GM19351 (cell line): ENCODE measurements around the gene GRM7.

Experiments
- ATAC-seq: cut with Tn5 transposase; IDR thresholded peaks from one replicate; pipeline ENCODE4 v1.9.1; 2021; ENCODE audit warnings: mild to moderate bottlenecking, moderate library complexity; ENCODE audit not compliant: unreplicated experiment

The GRM7 gene

DNA sequence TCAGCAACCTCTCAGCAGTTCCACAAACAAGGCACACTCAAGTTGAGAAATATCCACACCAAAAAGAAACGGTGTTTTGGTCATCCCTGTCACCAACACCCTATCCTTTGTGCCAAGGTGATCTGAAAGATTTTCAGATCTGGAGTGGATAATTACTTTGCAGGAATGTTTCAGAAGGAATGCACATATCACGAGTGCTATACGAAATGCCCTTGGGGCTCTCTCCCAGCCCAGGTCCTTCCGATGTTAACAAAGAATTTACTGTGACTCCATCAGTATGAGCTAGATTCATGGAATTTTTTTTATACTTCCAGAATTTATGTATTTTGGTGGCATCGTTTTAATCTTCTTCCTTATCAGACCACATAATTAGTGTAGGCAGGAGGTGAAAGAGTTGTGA is 105.0 kb downstream of the GRM7 start:
- no peak for ATAC-seq

- no peak for ATAC-seq
Observed at GRCh38 chr3:6971933-6972332, 111.0 kb downstream of the GRM7 start.

DNA sequence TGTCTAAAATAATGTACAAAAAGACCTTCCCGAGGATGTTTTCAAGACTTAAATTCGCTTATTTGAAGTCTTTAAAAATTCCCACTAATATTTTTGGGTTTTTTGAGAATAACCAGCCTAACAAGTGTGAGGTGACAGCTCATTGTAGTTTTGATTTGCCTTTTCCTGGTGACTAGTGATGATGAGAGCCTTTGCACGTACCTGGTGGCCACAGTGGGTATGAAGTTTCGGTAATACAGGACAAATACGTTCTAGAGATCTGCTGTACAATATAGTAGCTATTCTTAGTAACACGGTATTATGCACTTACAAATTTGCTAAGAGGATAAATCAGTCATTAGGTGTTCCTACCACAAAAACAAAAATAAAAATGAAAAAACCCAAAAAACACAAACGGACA is 124.9 kb downstream of the GRM7 start:
- ATAC-seq = no peak

DNA sequence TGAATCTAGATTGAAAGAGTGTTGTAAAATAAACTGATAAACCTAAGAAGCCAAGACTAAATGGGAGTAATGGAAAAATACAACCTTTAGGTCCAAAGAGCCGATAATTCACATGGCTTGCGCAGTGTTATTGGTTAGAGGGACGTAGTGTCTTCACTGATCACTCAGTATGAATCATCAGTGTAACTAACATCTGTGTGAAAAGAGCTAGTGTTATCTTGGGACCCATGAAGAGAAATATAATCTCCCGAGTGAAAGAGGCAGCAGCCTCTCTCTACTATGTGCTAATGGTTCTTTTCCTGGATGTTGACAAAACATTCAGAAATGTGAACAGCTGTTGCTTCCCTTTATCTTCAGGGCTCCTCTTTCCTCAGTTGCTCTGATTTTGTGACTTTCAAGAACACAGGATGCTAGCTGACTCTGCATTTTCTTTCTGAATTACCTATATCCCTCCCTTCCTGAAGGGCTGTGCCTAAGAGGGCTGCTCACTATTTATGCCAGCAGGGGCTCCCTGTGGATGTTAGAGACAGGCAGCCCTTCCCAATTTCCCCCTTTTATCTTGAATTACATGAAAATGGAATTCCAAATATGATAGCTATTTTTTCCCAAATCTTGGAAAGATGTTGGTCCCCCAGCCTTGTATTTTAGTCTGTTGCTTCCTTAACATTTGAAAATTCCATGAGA is 128.8 kb downstream of the GRM7 start:
- ATAC-seq = no peak

GRCh38 chr3:6994081-6994668 is 133.3 kb downstream of the GRM7 start:
- ATAC-seq = no peak

GRCh38 chr3:7000501-7000900 is 139.6 kb downstream of the GRM7 start:
- no peak for ATAC-seq

DNA sequence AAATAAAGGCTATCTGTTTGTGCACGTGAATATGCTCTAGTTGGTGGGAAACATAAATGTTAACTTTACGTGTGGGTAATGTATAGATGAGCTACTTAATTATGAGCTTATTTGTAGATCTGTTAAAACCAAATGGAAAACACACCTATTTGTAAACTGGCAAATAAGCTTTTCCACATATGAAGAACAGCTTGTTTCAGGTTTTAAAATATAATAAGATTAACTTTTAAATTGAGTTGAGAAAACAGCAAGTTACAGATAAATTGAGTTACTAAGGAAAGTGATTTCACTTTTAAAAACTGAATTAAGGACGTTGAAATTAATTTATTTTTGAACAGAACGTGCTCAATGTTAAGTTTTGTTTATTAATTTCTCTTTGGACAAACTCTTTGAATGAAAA is 140.5 kb downstream of the GRM7 start:
- no peak for ATAC-seq

- no peak for ATAC-seq
Observed at GRCh38 chr3:7015683-7016440, 154.9 kb downstream of the GRM7 start.

GRCh38 chr3:7025581-7026300 is 164.8 kb downstream of the GRM7 start:
- no peak for ATAC-seq

DNA sequence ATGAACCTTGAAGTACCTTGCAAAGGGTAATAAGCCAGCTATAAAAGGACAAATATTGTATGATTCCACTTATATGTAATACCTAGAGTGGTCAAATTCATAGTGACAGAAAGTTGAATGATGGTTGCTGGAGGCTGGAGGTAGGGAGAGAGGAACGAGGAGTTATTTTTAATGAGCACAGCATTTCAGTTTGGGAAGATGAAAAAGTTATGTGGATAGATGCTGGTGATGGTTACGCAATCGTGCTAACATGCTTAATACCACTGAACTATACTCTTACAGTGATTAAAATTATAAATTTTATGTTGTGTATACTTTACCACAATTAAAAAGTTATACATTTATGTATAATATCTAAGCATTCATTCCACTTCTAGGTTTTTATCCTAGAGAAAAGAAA is 168.6 kb downstream of the GRM7 start:
- ATAC-seq = no peak

DNA sequence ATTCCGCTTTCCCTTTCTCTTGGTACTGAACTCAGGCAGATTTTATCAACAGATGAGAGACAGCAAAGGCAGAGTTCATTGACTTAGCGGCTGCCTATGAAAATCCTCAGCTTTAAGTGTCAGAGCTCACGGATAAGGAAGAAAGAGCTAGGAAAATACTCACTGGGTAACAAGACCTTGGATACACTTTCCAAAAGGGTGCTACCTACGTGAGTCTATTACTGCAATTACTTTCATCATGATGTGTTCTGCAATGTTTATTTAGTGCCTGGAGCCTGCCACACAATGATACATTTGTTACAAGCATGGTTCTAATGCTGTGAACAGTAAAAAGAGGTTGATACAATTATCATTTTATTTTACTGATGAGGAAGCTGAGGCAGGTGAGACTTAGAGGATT is 177.5 kb downstream of the GRM7 start:
- ATAC-seq = no peak

DNA sequence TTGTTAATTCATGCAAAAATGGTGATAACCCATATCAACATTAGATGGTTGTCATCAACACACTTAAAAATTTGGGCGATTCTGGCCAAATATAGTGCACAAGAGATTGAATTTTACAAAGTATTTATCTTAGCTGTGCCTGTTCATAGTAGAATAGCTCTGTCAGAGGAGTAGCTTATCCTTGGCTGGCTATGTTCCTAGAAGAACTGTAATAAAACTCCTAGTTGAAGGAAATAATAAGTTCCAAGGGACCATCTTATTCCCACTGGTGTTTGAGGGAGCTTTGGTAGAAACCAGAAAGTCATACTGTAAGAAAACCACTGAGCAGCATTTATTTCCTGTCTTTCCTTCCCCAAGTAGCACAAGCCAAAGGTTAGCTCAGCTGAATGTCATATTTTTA is 201.8 kb downstream of the GRM7 start:
- ATAC-seq = no peak

GRCh38 chr3:7070461-7070860 is 209.5 kb downstream of the GRM7 start:
- no peak for ATAC-seq

- no peak for ATAC-seq
Observed at GRCh38 chr3:7074217-7074616, 213.3 kb downstream of the GRM7 start.

GRCh38 chr3:7075117-7075516 is 214.2 kb downstream of the GRM7 start:
- ATAC-seq = no peak

- no peak for ATAC-seq
Observed at GRCh38 chr3:7075901-7076300, 215.0 kb downstream of the GRM7 start.

DNA sequence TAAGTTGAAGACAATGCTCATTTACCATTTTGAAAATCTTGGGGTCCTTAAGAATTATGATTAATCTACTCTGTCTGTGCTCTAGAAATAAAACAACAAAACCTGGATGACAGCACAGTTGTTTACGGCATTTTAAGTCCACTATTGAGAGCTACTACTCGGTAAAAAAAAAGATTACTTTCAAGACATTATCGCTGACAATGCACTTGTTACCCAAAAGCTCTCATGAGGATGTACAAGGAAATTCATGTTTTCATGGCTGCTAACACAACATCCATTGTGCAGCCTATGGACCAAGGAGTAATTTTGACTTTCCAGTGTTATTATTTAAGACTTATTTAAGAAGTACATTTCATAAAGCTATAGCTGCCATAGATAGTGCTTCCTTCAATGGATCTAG is 221.3 kb downstream of the GRM7 start:
- ATAC-seq = no peak

- no peak for ATAC-seq
Observed at GRCh38 chr3:7086417-7086816, 225.5 kb downstream of the GRM7 start.

GRCh38 chr3:7095116-7095515 is 234.2 kb downstream of the GRM7 start:
- ATAC-seq = no peak

- no peak for ATAC-seq
Observed at GRCh38 chr3:7100136-7100535, 239.2 kb downstream of the GRM7 start.

DNA sequence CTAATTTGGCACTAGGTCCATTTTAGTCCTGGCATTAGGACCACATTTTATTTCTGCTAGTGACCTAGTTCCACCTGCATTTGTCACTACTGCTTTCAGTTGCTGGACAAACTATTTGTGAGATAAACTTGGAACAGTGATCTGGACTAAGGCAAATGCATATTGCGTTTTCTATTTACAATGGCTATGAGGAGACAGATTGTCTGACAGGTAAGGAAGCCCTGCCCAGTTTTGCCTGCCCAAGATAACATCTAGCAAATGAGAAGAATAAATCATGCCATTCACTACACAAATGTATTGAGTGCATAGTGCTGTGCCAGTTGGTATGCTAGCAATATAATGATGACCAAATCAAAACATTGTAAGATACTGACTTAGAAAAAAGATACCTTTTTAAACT is 245.7 kb downstream of the GRM7 start:
- ATAC-seq = no peak
